ENCODE data around the gene GRIFIN. TPM values are rescaled to one million over a fixed set of nuclear protein-coding genes. Genes with fewer than 3 reads are reported as not detected.

Gene GRIFIN
- total and polyA plus RNA-seq, 2 experiments from 2014 or later: not detected

GRCh38 chr7:2508327-2509215, 32.4 kb upstream of the GRIFIN start:
- peak overlapping the region; percentile 40 for H3K27ac ChIP-seq
- no peaks in the 10 kb centered on the region for H3K36me3 ChIP-seq (ENCODE audit: low read depth)
- H3K27me3 ChIP-seq (replicated peaks; ENCODE audit: insufficient read depth): no peaks in the 10 kb centered on the region
- no peaks in the 10 kb centered on the region for H3K9me3 ChIP-seq (ENCODE audit: low read depth)
- peak overlapping the region; percentile 50 for H2AFZ ChIP-seq
- H3K4me3 ChIP-seq: no peak overlapping the region
- H3K4me2 ChIP-seq (ENCODE audit: unreplicated experiment): peak overlapping the region; percentile 67
- peaks cover 7% of the 10 kb centered on the region for H3K4me1 ChIP-seq (ENCODE audit: insufficient read depth)
- in situ Hi-C loops (cut with MboI): no loop called here
- no peaks in the 10 kb centered on the region for H4K20me1 ChIP-seq (ENCODE audit: insufficient read depth)
- 9 to 10% methylated on average over 39 to 42 of the region's 43 CpGs for WGBS, 2 experiments (ENCODE audit: low coverage in 1 of 2, low lambda C conversion rate in 2 of 2, missing lambda C conversion rate in 2 of 2)
- H3K79me2 ChIP-seq (ENCODE audit: insufficient read depth): no peaks in the 10 kb centered on the region
- H3K9me2 ChIP-seq (ENCODE audit: insufficient read depth): no peaks in the 10 kb centered on the region
- TF ChIP-seq EZH2phosphoT487 (IDR thresholded peaks at IDR 0.05; ENCODE audit: insufficient read depth, low read depth) (no peak), EZH2 (IDR thresholded peaks at IDR 0.05; ENCODE audit: insufficient read depth, poor library complexity, severe bottlenecking) (no peak)
- 0 out of 2 replicates have a peak, but pooled peaks cover 5% of the 10 kb centered on the region for H3F3A ChIP-seq (ENCODE audit: insufficient read depth)
- H3K9ac ChIP-seq: peak overlapping the region; percentile 50
- DNase-seq: peak; percentile 92

DNA sequence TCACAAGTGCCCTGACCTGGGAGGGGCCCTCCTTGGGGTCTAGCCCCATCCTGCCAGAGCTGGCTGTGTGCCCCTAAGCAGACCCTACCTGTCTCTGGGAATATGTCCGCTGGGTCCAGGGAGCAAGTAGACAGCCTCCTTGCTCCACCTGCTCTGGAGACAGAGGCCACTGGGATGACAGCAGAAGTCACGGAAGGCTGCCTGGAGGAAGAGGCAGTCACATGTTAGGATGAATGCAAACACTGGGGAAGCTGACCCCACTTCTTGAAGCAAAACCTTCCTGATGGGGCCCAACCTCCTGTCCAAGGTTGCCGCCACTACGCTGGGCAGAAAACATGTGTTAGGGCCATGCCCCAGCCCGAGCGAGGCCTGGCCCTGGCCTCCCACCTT, 31.7 kb upstream of the GRIFIN start:
- no peak for DNase-seq
- Histone ChIP-seq H2AFZ (peak overlapping the region; percentile 50), H3K4me3 (no peak overlapping the region), H3K27ac (0 out of 2 replicates have a peak overlapping the region, but pooled peaks have one; percentile 40), H3K79me2 (ENCODE audit: insufficient read depth) (no peaks in the 10 kb centered on the region), H3K36me3 (ENCODE audit: low read depth) (no peaks in the 10 kb centered on the region), H3K27me3 (replicated peaks; ENCODE audit: insufficient read depth) (no peaks in the 10 kb centered on the region), H3K9ac (peak overlapping the region; percentile 50), H3F3A (ENCODE audit: insufficient read depth) (0 out of 2 replicates have a peak, but pooled peaks cover 5% of the 10 kb centered on the region), H4K20me1 (ENCODE audit: insufficient read depth) (no peaks in the 10 kb centered on the region), H3K4me2 (ENCODE audit: unreplicated experiment) (peak overlapping the region; percentile 67), H3K9me2 (ENCODE audit: insufficient read depth) (no peaks in the 10 kb centered on the region), H3K9me3 (ENCODE audit: low read depth) (no peaks in the 10 kb centered on the region), H3K4me1 (ENCODE audit: insufficient read depth) (peaks cover 7% of the 10 kb centered on the region)
- in situ Hi-C loops (cut with MboI): no loop called here
- 66 to 73% methylated on average over 6 of the region's 6 CpGs for WGBS, 2 experiments (ENCODE audit: low coverage in 1 of 2, low lambda C conversion rate in 2 of 2, missing lambda C conversion rate in 2 of 2)
- TF ChIP-seq EZH2phosphoT487 (IDR thresholded peaks at IDR 0.05; ENCODE audit: insufficient read depth, low read depth): no peak
- TF ChIP-seq EZH2 (IDR thresholded peaks at IDR 0.05; ENCODE audit: insufficient read depth, poor library complexity, severe bottlenecking): no peak

DNA sequence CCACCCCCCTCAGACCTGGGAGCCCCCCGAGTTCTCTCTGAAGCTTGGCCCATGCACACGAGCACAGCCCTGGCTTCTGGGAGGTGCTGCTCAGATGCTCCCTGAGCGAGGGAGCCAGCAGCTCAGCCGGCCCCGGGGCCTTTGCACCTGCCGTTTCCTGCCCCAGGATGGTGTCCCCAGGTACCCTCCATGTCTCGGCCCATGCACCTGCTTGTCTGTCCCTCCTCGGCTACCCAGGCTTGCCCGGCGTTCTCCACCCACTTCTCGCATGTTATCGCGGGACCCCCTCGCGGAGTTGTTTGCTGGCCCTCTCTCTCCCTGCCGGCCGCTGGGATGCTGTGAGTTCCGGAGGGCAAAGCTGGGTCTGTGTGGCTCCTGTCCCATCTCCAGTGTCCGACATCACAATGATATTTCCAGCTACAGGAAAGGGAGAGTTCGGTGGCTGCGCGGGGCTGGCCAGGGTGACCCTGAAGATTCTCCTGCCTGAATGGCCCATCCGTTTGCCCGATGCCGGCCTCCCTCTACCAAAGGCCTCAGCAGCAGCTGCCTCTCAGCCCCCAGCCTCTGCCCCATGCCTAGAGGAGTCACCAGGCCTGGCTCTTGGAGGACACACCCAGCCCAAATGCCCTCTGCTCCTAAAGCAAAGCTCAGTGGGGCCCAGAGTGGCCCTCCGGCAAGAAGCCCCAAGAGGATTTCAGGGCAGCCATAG, 31.2 kb upstream of the GRIFIN start:
- TF ChIP-seq EZH2 (IDR thresholded peaks at IDR 0.05; ENCODE audit: insufficient read depth, poor library complexity, severe bottlenecking) (no peak), EZH2phosphoT487 (IDR thresholded peaks at IDR 0.05; ENCODE audit: insufficient read depth, low read depth) (no peak)
- WGBS, 2 experiments (ENCODE audit: low coverage in 1 of 2, low lambda C conversion rate in 2 of 2, missing lambda C conversion rate in 2 of 2): 89 to 92% methylated on average over 22 to 25 of the region's 26 CpGs
- Histone ChIP-seq H3K27ac (no peak overlapping the region), H3K9ac (no peak overlapping the region; the same call in 1 of the 2 replicates), H4K20me1 (ENCODE audit: insufficient read depth) (no peaks in the 10 kb centered on the region), H3K27me3 (replicated peaks; ENCODE audit: insufficient read depth) (no peaks in the 10 kb centered on the region), H3K9me3 (ENCODE audit: low read depth) (no peaks in the 10 kb centered on the region), H3K4me3 (no peak overlapping the region), H3K36me3 (ENCODE audit: low read depth) (no peaks in the 10 kb centered on the region), H3K4me2 (ENCODE audit: unreplicated experiment) (no peak overlapping the region), H3K4me1 (ENCODE audit: insufficient read depth) (peaks cover 7% of the 10 kb centered on the region), H3K9me2 (ENCODE audit: insufficient read depth) (no peaks in the 10 kb centered on the region), H2AFZ (no peak overlapping the region), H3K79me2 (ENCODE audit: insufficient read depth) (no peaks in the 10 kb centered on the region), H3F3A (ENCODE audit: insufficient read depth) (0 out of 2 replicates have a peak, but pooled peaks cover 5% of the 10 kb centered on the region)
- DNase-seq: no peak
- in situ Hi-C loops (cut with MboI): no loop called here

DNA sequence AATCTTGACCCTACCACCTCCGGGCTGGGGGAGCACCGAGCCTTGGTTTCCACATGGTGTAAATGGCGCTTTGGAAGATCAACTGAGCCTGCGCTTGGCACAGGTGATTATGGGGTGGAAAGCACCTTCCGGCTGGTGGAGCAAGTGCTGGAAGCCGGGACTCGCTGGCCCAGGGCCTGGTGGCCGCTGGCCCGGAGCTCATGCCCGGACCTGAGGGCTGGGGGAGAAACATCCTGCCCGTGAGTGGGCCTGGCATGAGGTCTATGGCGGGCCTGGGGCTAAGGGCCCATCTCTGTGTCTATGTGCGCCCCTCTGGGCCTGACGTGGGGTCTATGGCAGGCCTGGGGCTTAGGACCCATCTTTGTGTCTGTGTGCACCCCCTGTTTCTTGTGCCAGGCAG, 29.2 kb upstream of the GRIFIN start:
- Histone ChIP-seq H3K9me2 (ENCODE audit: insufficient read depth) (no peaks in the 10 kb centered on the region), H3K4me3 (no peak overlapping the region), H3K4me2 (ENCODE audit: unreplicated experiment) (no peak overlapping the region), H3K36me3 (ENCODE audit: low read depth) (no peaks in the 10 kb centered on the region), H3K79me2 (ENCODE audit: insufficient read depth) (no peaks in the 10 kb centered on the region), H3K4me1 (ENCODE audit: insufficient read depth) (peaks cover 7% of the 10 kb centered on the region), H3K9me3 (ENCODE audit: low read depth) (no peaks in the 10 kb centered on the region), H3K9ac (no peak overlapping the region), H3K27me3 (replicated peaks; ENCODE audit: insufficient read depth) (no peaks in the 10 kb centered on the region), H2AFZ (no peak overlapping the region), H3F3A (ENCODE audit: insufficient read depth) (0 out of 2 replicates have a peak, but pooled peaks cover 5% of the 10 kb centered on the region), H3K27ac (no peak overlapping the region), H4K20me1 (ENCODE audit: insufficient read depth) (no peaks in the 10 kb centered on the region)
- 83 to 86% methylated on average over 14 of the region's 14 CpGs for WGBS, 2 experiments (ENCODE audit: low coverage in 1 of 2, low lambda C conversion rate in 2 of 2, missing lambda C conversion rate in 2 of 2)
- DNase-seq: no peak
- TF ChIP-seq EZH2 (IDR thresholded peaks at IDR 0.05; ENCODE audit: insufficient read depth, poor library complexity, severe bottlenecking): no peak
- TF ChIP-seq EZH2phosphoT487 (IDR thresholded peaks at IDR 0.05; ENCODE audit: insufficient read depth, low read depth): no peak
- in situ Hi-C loops (cut with MboI): no loop called here

Data from GM23248 (cell line).